Uterus (tissue), 4 donors: ENCODE data around the gene QSOX2. TPM values are rescaled to one million over a fixed set of nuclear protein-coding genes. Genes with fewer than 3 reads are reported as not detected.

Experiments used
- DNase-seq, 2 donors: peaks; one replicate each; pipeline ENCODE4 v3.0.0-alpha.2; 2019 to 2020
- H3K27ac ChIP-seq, 2 donors: fragments of 200-600 bp; sonication (generic); 1 replicate in 1 of 2; 2 replicates in 1 of 2; pipeline ENCODE4 v1.5.1; 2016 to 2018
- H3K27me3 ChIP-seq, 2 donors: fragments of 200-600 bp; sonication (generic); one replicate each; pipeline ENCODE4 v1.5.1; 2018 to 2019; ENCODE audit warnings: control low read depth in 1 of 2
- H3K36me3 ChIP-seq, 2 donors: fragments of 200-600 bp; sonication (generic); one replicate each; pipeline ENCODE4 v1.5.1; 2019; ENCODE audit warnings: control low read depth in 1 of 2
- H3K4me1 ChIP-seq, 2 donors: fragments of 200-600 bp; sonication (generic); one replicate each; pipeline ENCODE4 v1.5.1; 2018 to 2019; ENCODE audit warnings: control low read depth in 1 of 2
- H3K4me3 ChIP-seq, 2 donors: fragments of 200-600 bp; sonication (generic); 1 replicate in 1 of 2; 2 replicates in 1 of 2; pipeline ENCODE4 v1.5.1; 2018 to 2019; ENCODE audit warnings: mild to moderate bottlenecking in 1 of 2
- H3K9me3 ChIP-seq, 2 donors: fragments of 200-600 bp; sonication (generic); one replicate each; pipeline ENCODE4 v1.5.1; 2019; ENCODE audit warnings: control low read depth in 1 of 2
- POLR2A ChIP-seq, 2 donors: fragments of 450-650 bp; IDR thresholded peaks; one replicate each; pipeline ENCODE4 v1.6.1; 2016; ENCODE audit warnings: antibody characterized with exemption in 2 of 2, mild to moderate bottlenecking in 1 of 2, moderate library complexity in 1 of 2
- intact Hi-C: fragments of 100-400 bp; cut with DNase I; formaldehyde crosslinking; loops from one replicate; pipeline ENCODE4 v1.15.1; 2023; ENCODE audit warnings: low total_unique reads
- total RNA-seq, 4 donors: library from RNA; depleted of rRNA in 3 of 4; stranded (reverse); fragments of >200 nt in 3 of 4; gene quantifications; one replicate each; pipeline versions ENCODE4 v1.1.0 to v1.2.4, GENCODE V29; 2014 to 2023
- TF ChIP-seq, protein P1 (sequence below), 4 experiments: fragments of 200-600 bp in 2 of 4; fragments of 450-650 bp in 2 of 4; sonication (generic) in 2 of 4; IDR thresholded peaks; one replicate each; pipeline ENCODE4 v1.5.1; 2016 to 2019; ENCODE audit warnings: antibody characterized with exemption in 4 of 4, mild to moderate bottlenecking in 2 of 4, moderate library complexity in 1 of 4
- donor health status: DM: yes; HTN: yes; CAD: no.

Gene QSOX2
- total RNA-seq, 4 donors from 2014 or later: 5.6 to 13.1 (median 9.2) TPM

DNA sequence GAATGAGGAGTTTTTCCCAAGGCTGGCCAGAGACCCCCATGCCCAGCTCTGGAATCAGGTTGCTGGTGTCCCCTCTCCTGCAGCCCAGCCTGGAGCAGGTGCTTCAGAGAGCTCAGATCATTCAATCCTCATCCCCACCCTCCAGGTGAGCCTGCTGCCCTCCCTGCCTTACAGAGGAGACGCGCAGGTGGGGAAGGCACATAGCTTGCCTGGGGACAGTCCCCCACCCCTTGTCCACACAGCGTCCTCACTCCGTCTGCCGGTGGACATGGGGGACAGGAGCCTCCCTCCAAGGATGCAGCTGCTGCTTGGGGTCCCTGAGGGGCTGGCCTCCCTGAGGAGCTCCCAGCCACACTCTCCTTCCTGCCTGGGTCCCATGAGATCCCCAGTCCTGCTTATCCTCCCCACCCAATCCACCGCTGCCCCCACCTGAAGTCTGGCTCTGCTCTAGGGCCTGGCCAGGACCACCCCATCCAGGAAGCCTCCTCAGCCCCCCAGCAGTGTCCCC lies 17.1 kb upstream of the QSOX2 start:
- no peak overlapping the region for H3K27ac ChIP-seq
- DNase-seq: no peak
- no peak overlapping the region for H3K4me3 ChIP-seq
- intact Hi-C loops: no loop called here
- H3K4me1 ChIP-seq: no peaks in the 10 kb centered on the region
- H3K9me3 ChIP-seq: no peaks in the 10 kb centered on the region
- H3K36me3 ChIP-seq: no peaks in the 10 kb centered on the region
- no peaks in the 10 kb centered on the region for H3K27me3 ChIP-seq
- TF ChIP-seq POLR2A (IDR thresholded peaks at IDR 0.05): no peak
- TF ChIP-seq, protein P1, sequence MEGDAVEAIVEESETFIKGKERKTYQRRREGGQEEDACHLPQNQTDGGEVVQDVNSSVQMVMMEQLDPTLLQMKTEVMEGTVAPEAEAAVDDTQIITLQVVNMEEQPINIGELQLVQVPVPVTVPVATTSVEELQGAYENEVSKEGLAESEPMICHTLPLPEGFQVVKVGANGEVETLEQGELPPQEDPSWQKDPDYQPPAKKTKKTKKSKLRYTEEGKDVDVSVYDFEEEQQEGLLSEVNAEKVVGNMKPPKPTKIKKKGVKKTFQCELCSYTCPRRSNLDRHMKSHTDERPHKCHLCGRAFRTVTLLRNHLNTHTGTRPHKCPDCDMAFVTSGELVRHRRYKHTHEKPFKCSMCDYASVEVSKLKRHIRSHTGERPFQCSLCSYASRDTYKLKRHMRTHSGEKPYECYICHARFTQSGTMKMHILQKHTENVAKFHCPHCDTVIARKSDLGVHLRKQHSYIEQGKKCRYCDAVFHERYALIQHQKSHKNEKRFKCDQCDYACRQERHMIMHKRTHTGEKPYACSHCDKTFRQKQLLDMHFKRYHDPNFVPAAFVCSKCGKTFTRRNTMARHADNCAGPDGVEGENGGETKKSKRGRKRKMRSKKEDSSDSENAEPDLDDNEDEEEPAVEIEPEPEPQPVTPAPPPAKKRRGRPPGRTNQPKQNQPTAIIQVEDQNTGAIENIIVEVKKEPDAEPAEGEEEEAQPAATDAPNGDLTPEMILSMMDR (IDR thresholded peaks at IDR 0.05): no peak

GRCh38 chr9:136261686-136262430 lies 16.2 kb upstream of the QSOX2 start:
- no peak for DNase-seq
- no peaks in the 10 kb centered on the region for H3K27me3 ChIP-seq

DNA sequence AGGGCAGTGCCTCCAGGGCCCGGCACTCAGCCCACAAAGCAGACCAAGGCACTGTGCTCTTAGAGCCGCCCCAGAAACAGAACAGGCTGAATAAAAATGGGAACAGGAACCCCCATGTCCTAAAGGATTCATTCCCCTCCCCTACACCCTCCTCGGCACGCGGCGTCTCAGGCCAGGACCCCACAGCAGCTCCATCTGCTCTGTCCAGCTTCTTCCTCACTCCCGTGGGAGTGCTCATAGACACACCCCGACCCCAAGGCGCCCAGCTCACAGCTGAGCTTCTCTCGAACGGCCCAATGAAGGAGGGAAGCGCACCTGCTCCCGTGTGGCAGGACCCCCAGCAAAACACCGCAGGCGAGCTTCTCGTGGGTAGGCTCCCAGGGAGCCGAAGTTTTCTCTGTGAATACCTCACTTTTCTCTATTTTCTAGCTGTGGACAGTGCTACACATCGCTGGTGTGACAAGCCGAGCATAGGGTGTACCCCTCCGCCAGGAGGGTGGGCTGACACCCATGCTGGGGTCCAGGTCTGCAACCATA lies 15.4 kb upstream of the QSOX2 start:
- H3K27me3 ChIP-seq: no peaks in the 10 kb centered on the region
- no peaks in the 10 kb centered on the region for H3K36me3 ChIP-seq
- H3K9me3 ChIP-seq: no peaks in the 10 kb centered on the region
- no peaks in the 10 kb centered on the region for H3K4me1 ChIP-seq
- DNase-seq: no peak
- no peak for TF ChIP-seq POLR2A (IDR thresholded peaks at IDR 0.05)
- TF ChIP-seq, protein P1 (IDR thresholded peaks at IDR 0.05): no peak
- intact Hi-C loops: no loop called here
- H3K27ac ChIP-seq: no peak overlapping the region
- H3K4me3 ChIP-seq: no peak overlapping the region

More at GRCh38 chr9:136261686-136262430, 16.2 kb upstream of the QSOX2 start:
- no peak overlapping the region for H3K27ac ChIP-seq
- no peak overlapping the region for H3K4me3 ChIP-seq
- intact Hi-C loops: no loop called here
- no peaks in the 10 kb centered on the region for H3K4me1 ChIP-seq
- no peaks in the 10 kb centered on the region for H3K36me3 ChIP-seq
- H3K9me3 ChIP-seq: no peaks in the 10 kb centered on the region
- TF ChIP-seq, protein P1 (IDR thresholded peaks at IDR 0.05): no peak
- no peak for TF ChIP-seq POLR2A (IDR thresholded peaks at IDR 0.05)

- no peak for DNase-seq
- Histone ChIP-seq H3K9me3 (no peaks in the 10 kb centered on the region), H3K4me3 (no peak overlapping the region), H3K4me1 (no peaks in the 10 kb centered on the region), H3K36me3 (no peaks in the 10 kb centered on the region), H3K27me3 (no peaks in the 10 kb centered on the region), H3K27ac (no peak overlapping the region)
- TF ChIP-seq POLR2A (IDR thresholded peaks at IDR 0.05): no peak
- TF ChIP-seq, protein P1 (IDR thresholded peaks at IDR 0.05): no peak
- intact Hi-C loops: no loop called here
Measured at GRCh38 chr9:136260521-136260920, 14.9 kb upstream of the QSOX2 start.

DNA sequence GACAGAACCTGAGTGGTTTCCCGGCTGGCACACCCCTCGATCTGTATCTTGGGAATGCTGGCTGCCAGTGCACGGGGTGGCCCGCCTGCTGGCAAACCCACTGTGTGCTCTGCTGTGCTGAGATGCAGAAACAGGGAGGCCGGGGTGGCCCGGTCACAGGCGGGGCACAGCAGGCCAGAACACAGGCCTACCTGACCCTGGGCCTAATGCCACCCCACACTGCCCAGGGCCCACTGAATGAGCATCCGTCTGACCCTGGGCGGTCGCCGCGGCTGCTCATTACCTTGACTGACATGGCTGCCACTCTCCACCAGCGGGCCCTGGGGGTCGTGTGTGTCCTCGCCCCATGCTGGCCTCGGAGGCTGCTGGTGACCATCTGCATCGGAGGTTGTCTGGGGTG lies 14.2 kb upstream of the QSOX2 start:
- Histone ChIP-seq H3K27ac (no peak overlapping the region), H3K36me3 (no peaks in the 10 kb centered on the region), H3K9me3 (no peaks in the 10 kb centered on the region), H3K4me1 (no peaks in the 10 kb centered on the region), H3K4me3 (no peak overlapping the region), H3K27me3 (no peaks in the 10 kb centered on the region)
- TF ChIP-seq, protein P1 (IDR thresholded peaks at IDR 0.05): no peak
- TF ChIP-seq POLR2A (IDR thresholded peaks at IDR 0.05): no peak
- intact Hi-C loops: no loop called here
- no peak for DNase-seq
